Activated CD4-positive, alpha-beta T cell treated with anti-CD3 and anti-CD28 coated beads, Interleukin-2, amount 50 U/mL, for 4 hours (primary cell): Measurements from ENCODE around the gene SUN1.

Source experiments
- DNase-seq, 2 experiments: peaks; one replicate each; pipeline ENCODE4 v3.0.0-alpha.2; 2020

The SUN1 gene

GRCh38 chr7:879706-880105 lies 47.4 kb downstream of the SUN1 start:
- DNase-seq = no peak

- DNase-seq = no peak
Observed at GRCh38 chr7:880450-880849, 48.2 kb downstream of the SUN1 start.

GRCh38 chr7:881441-882234 lies 49.4 kb downstream of the SUN1 start:
- DNase-seq = no peak

- no peak for DNase-seq
Observed at GRCh38 chr7:882336-883035, 50.2 kb downstream of the SUN1 start.

GRCh38 chr7:883055-884021 lies 51.1 kb downstream of the SUN1 start:
- DNase-seq = no peak

- no peak for DNase-seq
Observed at GRCh38 chr7:884191-885003, 52.1 kb downstream of the SUN1 start.

- no peak for DNase-seq
Observed at GRCh38 chr7:885261-885892, 53.1 kb downstream of the SUN1 start.

- DNase-seq = no peak
Observed at GRCh38 chr7:885893-886625, 53.8 kb downstream of the SUN1 start.

- no peak for DNase-seq
Observed at GRCh38 chr7:886626-887487, 54.6 kb downstream of the SUN1 start.

GRCh38 chr7:887488-887820 lies 55.2 kb downstream of the SUN1 start:
- no peak for DNase-seq

- DNase-seq = no peak
Observed at GRCh38 chr7:888081-889024, 56.1 kb downstream of the SUN1 start.

GRCh38 chr7:889025-889390 lies 56.7 kb downstream of the SUN1 start:
- DNase-seq = no peak

GRCh38 chr7:889391-889790 lies 57.1 kb downstream of the SUN1 start:
- no peak for DNase-seq

GRCh38 chr7:890868-891267 lies 58.6 kb downstream of the SUN1 start:
- DNase-seq = no peak

- no peak for DNase-seq
Observed at GRCh38 chr7:891291-891690, 59.0 kb downstream of the SUN1 start.

GRCh38 chr7:891805-892204 lies 59.5 kb downstream of the SUN1 start:
- no peak for DNase-seq

GRCh38 chr7:892648-893593 lies 60.6 kb downstream of the SUN1 start:
- no peak for DNase-seq

GRCh38 chr7:893686-894085 lies 61.4 kb downstream of the SUN1 start:
- DNase-seq = no peak
